Neural cell (in vitro differentiated cells): ENCODE data around the gene CANT1. TPM values are rescaled to one million over a fixed set of nuclear protein-coding genes. Genes with fewer than 3 reads are reported as not detected.

Experiments used
- H2AFZ ChIP-seq: fragments of 200-600, 300-800 bp; sonication (generic), shearing (Covaris generic); 2 replicates; pipeline ENCODE4 v1.6.0; 2014; ENCODE audit warnings: low read depth, mild to moderate bottlenecking, antibody characterized with exemption, low read length, moderate library complexity
- H3F3A ChIP-seq: fragments of 200-600 bp; shearing (Covaris generic); 2 replicates; pipeline ENCODE4 v1.6.1; 2016; ENCODE audit warnings: mild to moderate bottlenecking, moderate library complexity, mixed read lengths, antibody characterized with exemption, low read length; ENCODE audit not compliant: insufficient read depth, poor library complexity, severe bottlenecking
- H3K27ac ChIP-seq: fragments of 200-600, 300-800 bp; sonication (generic), shearing (Covaris generic); 2 replicates; pipeline ENCODE4 v1.5.1; 2014; ENCODE audit warnings: mild to moderate bottlenecking, low read length, moderate library complexity
- H3K27me3 ChIP-seq: fragments of 300-800, 200-600 bp; sonication (generic), shearing (Covaris generic); 2 replicates; pipeline ENCODE4 v1.6.0; 2014; ENCODE audit warnings: mild to moderate bottlenecking, low read depth, low read length, moderate library complexity; ENCODE audit not compliant: insufficient read depth
- H3K36me3 ChIP-seq: fragments of 300-800, 200-600 bp; sonication (generic), shearing (Covaris generic); 2 replicates; pipeline ENCODE4 v1.5.1; 2014; ENCODE audit warnings: mild to moderate bottlenecking, antibody characterized with exemption, low read length, moderate library complexity; ENCODE audit not compliant: insufficient read depth
- H3K4me2 ChIP-seq: fragments of 300-800, 200-600 bp; sonication (generic), shearing (Covaris generic); 2 replicates; pipeline ENCODE4 v1.6.0; 2014; ENCODE audit warnings: mild to moderate bottlenecking, low read length
- H3K4me3 ChIP-seq: fragments of 300-800, 200-600 bp; sonication (generic), shearing (Covaris generic); 2 replicates; pipeline ENCODE4 v1.5.1; 2014; ENCODE audit warnings: mild to moderate bottlenecking, low read length, moderate library complexity
- H3K79me2 ChIP-seq: fragments of 200-600 bp; shearing (Covaris generic); replicated peaks from 2 replicates; pipeline ENCODE4 v1.6.0; 2014; ENCODE audit warnings: mild to moderate bottlenecking, low read length, moderate library complexity; ENCODE audit not compliant: insufficient read depth
- H3K9ac ChIP-seq: fragments of 300-800, 200-600 bp; sonication (generic), shearing (Covaris generic); 2 replicates; pipeline ENCODE4 v1.6.1; 2016; ENCODE audit warnings: mild to moderate bottlenecking, low read length, mixed read lengths
- H3K9me2 ChIP-seq: fragments of 200-600 bp; shearing (Covaris generic); 2 replicates; pipeline ENCODE4 v1.6.1; 2016; ENCODE audit warnings: mild to moderate bottlenecking, low read length, mixed read lengths; ENCODE audit not compliant: insufficient read depth
- H3K9me3 ChIP-seq: fragments of 200-600, 300-800 bp; sonication (generic), shearing (Covaris generic); 2 replicates; pipeline ENCODE4 v1.6.1; 2016; ENCODE audit warnings: mild to moderate bottlenecking, mixed run types, low read length, moderate library complexity, mixed read lengths
- H4K20me1 ChIP-seq: fragments of 200-600 bp; shearing (Covaris generic); 2 replicates; pipeline ENCODE4 v1.6.1; 2016; ENCODE audit warnings: mild to moderate bottlenecking, mixed run types; ENCODE audit not compliant: insufficient read depth
- EP300 ChIP-seq: fragments of 450-650 bp; conservative IDR thresholded peaks from 2 replicates; pipeline ENCODE4 v1.6.1; 2014; ENCODE audit warnings: antibody characterized with exemption, mild to moderate bottlenecking, moderate library complexity; ENCODE audit not compliant: poor library complexity, severe bottlenecking
- EZH2 ChIP-seq: fragments of 200-600, 300-800 bp; shearing (Covaris generic), sonication (generic); IDR thresholded peaks from 2 replicates; pipeline ENCODE4 v1.6.1; 2014; ENCODE audit warnings: antibody characterized with exemption, low read length, borderline replicate concordance, mild to moderate bottlenecking; ENCODE audit not compliant: insufficient read depth, poor library complexity, severe bottlenecking
- MXI1 ChIP-seq: fragments of 450-650 bp; conservative IDR thresholded peaks from 2 replicates; pipeline ENCODE4 v1.6.1; 2014; ENCODE audit warnings: antibody characterized with exemption, mild to moderate bottlenecking; ENCODE audit not compliant: poor library complexity, severe bottlenecking
- POLR2AphosphoS5 ChIP-seq: IDR thresholded peaks from 2 replicates; pipeline ENCODE4 v1.6.1; 2012
- RAD21 ChIP-seq: fragments of 450-650 bp; conservative IDR thresholded peaks from 2 replicates; pipeline ENCODE4 v1.6.1; 2014; ENCODE audit warnings: antibody characterized with exemption, mild to moderate bottlenecking, moderate library complexity
- SMC3 ChIP-seq: fragments of 450-650 bp; conservative IDR thresholded peaks from 2 replicates; pipeline ENCODE4 v1.6.1; 2014; ENCODE audit warnings: antibody characterized with exemption, mild to moderate bottlenecking, moderate library complexity; ENCODE audit not compliant: poor library complexity
- TAF1 ChIP-seq: IDR thresholded peaks from 2 replicates; pipeline ENCODE4 v1.6.1; 2012; ENCODE audit warnings: low read depth
- polyA plus RNA-seq: library from polyadenylated mRNA; depleted of rRNA; stranded (reverse); fragments of >200 nt; gene quantifications from 2 replicates; pipeline ENCODE4 v1.2.3, GENCODE V29; 2014
- TF ChIP-seq, protein P1 (sequence below): fragments of 450-650 bp; IDR thresholded peaks from 2 replicates; pipeline ENCODE4 v1.5.1; 2014; ENCODE audit warnings: antibody characterized with exemption, mild to moderate bottlenecking, moderate library complexity; ENCODE audit not compliant: poor library complexity, severe bottlenecking
- TF ChIP-seq, protein P2 (sequence below): IDR thresholded peaks from 2 replicates; pipeline ENCODE4 v1.6.1; 2012; ENCODE audit warnings: borderline replicate concordance

Gene CANT1
- polyA plus RNA-seq, 1 donor from 2014 or later: 17.7 TPM

DNA sequence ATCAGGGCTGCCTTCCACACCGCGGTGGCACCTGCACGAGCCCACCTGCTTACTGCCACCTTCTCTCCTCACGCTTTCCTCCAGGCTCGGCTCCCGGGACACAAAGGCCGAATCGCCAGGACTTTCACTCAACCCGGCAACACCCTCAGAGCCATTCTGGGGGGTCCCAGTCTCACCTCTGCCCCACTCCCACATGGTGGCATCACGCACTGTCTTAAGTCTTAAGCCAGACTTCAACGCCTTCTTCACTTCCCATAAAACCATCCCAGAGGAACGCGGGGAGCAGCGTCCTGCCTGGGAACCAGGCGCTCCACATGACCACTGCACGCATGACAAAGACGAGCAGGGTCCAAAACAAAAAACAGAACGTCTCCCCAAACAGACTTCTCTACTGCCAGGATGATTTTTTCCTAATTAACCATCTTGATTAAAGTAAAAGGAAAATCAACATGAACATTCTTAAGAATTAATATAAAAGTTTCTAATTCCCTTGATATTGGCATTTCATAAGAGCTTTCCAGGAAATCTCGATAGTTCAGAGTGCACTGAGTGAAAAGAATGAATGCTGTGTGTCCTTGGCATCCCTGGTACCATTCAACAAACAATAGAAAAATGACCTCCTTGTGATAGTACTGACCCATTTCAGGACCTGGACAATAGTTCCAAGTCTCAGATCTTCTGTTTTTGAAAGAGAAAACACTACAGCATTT is 2.6 kb downstream of the CANT1 start:
- Histone ChIP-seq H3F3A (no peaks in the 10 kb centered on the region), H3K9ac (no peak overlapping the region), H2AFZ (no peak overlapping the region), H3K27ac (no peak overlapping the region), H4K20me1 (no peaks in the 10 kb centered on the region), H3K36me3 (no peaks in the 10 kb centered on the region), H3K79me2 (peaks cover 21% of the 10 kb centered on the region), H3K27me3 (no peaks in the 10 kb centered on the region), H3K4me3 (peak overlapping the region; percentile 93), H3K9me3 (no peaks in the 10 kb centered on the region), H3K4me2 (no peak overlapping the region), H3K9me2 (no peaks in the 10 kb centered on the region)
- TF ChIP-seq TAF1 (no peak), RAD21 (no peak), SMC3 (no peak), EZH2 (no peak), POLR2AphosphoS5 (no peak), EP300 (no peak), MXI1 (no peak)
- TF ChIP-seq, protein P1, sequence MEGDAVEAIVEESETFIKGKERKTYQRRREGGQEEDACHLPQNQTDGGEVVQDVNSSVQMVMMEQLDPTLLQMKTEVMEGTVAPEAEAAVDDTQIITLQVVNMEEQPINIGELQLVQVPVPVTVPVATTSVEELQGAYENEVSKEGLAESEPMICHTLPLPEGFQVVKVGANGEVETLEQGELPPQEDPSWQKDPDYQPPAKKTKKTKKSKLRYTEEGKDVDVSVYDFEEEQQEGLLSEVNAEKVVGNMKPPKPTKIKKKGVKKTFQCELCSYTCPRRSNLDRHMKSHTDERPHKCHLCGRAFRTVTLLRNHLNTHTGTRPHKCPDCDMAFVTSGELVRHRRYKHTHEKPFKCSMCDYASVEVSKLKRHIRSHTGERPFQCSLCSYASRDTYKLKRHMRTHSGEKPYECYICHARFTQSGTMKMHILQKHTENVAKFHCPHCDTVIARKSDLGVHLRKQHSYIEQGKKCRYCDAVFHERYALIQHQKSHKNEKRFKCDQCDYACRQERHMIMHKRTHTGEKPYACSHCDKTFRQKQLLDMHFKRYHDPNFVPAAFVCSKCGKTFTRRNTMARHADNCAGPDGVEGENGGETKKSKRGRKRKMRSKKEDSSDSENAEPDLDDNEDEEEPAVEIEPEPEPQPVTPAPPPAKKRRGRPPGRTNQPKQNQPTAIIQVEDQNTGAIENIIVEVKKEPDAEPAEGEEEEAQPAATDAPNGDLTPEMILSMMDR: no peak
- TF ChIP-seq, protein P2, sequence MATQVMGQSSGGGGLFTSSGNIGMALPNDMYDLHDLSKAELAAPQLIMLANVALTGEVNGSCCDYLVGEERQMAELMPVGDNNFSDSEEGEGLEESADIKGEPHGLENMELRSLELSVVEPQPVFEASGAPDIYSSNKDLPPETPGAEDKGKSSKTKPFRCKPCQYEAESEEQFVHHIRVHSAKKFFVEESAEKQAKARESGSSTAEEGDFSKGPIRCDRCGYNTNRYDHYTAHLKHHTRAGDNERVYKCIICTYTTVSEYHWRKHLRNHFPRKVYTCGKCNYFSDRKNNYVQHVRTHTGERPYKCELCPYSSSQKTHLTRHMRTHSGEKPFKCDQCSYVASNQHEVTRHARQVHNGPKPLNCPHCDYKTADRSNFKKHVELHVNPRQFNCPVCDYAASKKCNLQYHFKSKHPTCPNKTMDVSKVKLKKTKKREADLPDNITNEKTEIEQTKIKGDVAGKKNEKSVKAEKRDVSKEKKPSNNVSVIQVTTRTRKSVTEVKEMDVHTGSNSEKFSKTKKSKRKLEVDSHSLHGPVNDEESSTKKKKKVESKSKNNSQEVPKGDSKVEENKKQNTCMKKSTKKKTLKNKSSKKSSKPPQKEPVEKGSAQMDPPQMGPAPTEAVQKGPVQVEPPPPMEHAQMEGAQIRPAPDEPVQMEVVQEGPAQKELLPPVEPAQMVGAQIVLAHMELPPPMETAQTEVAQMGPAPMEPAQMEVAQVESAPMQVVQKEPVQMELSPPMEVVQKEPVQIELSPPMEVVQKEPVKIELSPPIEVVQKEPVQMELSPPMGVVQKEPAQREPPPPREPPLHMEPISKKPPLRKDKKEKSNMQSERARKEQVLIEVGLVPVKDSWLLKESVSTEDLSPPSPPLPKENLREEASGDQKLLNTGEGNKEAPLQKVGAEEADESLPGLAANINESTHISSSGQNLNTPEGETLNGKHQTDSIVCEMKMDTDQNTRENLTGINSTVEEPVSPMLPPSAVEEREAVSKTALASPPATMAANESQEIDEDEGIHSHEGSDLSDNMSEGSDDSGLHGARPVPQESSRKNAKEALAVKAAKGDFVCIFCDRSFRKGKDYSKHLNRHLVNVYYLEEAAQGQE: no peak

DNA sequence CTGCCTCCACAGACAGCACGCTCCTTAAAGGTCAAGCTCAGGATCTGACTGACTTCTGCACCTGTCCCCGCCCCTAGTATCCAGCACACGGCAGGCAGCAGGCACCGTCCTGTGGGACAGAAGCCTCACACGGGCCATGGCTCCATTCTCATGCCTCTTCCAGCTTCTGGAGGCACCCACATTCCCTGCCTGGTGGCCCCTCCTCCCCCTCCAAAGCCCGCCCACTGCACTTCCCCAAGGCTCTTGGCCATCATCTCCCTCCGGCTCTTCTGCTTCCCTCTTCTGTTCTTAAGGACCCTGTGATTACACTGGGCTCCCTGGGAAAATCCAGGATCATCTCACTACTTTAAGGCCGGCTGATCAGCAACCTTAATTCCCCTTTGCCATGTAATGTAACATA is 3.5 kb downstream of the CANT1 start:
- no peak overlapping the region for H3K27ac ChIP-seq
- H3K36me3 ChIP-seq: no peaks in the 10 kb centered on the region
- H3K4me3 ChIP-seq: no peak overlapping the region
- H3K9me3 ChIP-seq: no peaks in the 10 kb centered on the region
- no peak overlapping the region for H3K9ac ChIP-seq
- H3K9me2 ChIP-seq: no peaks in the 10 kb centered on the region
- no peaks in the 10 kb centered on the region for H4K20me1 ChIP-seq
- no peak overlapping the region for H3K4me2 ChIP-seq
- no peak for TF ChIP-seq RAD21
- TF ChIP-seq, protein P1: no peak
- no peaks in the 10 kb centered on the region for H3K27me3 ChIP-seq
- no peaks in the 10 kb centered on the region for H3F3A ChIP-seq
- no peak overlapping the region for H2AFZ ChIP-seq
- peaks cover 21% of the 10 kb centered on the region for H3K79me2 ChIP-seq
